ENCODE results near the gene WDR46. TPM values are rescaled to one million over a fixed set of nuclear protein-coding genes. Genes with fewer than 3 reads are reported as not detected.

WDR46 gene
- total and polyA plus RNA-seq, 10 of the 15 experiments (the other 5 are each of a cell fraction or from before 2014, with no cell fraction given): 10.1 to 147 (median 86.0) TPM

- H3K9me3 ChIP-seq (replicated peaks; ENCODE audit: control insufficient read depth, insufficient read depth, low read length): no peaks in the 10 kb centered on the region
- SMC1A ChIA-PET (ENCODE audit: uncharacterized antibody, unreplicated experiment): no interaction called here
- RAD21 ChIA-PET (ENCODE audit: unreplicated experiment): interaction anchor here (2.6 kb wide), 1 partner anchor 12 kb away, joined by 6 read pairs; no protein-coding TSS in a partner anchor
- intact Hi-C loops (cut with micrococcal nuclease; ENCODE audit: unreplicated experiment) (no loop called here), in situ Hi-C loops (cut with MboI) (no loop called here)
- H3K79me2 ChIP-seq (ENCODE audit: control insufficient read depth, insufficient read depth, low read length): no peaks in the 10 kb centered on the region
- no peak overlapping the region for H3K27ac ChIP-seq (ENCODE audit: control insufficient read depth, insufficient read depth)
- TF ChIP-seq IRF4 (IDR thresholded peaks at IDR 0.05; ENCODE audit: low read depth, low read length): no peak
- no peak for TF ChIP-seq ZNF687 (IDR thresholded peaks at IDR 0.05)
- no peak for TF ChIP-seq SIN3A (IDR thresholded peaks at IDR 0.05; ENCODE audit: low read depth, low read length)
- no peak for TF ChIP-seq STAT3 (IDR thresholded peaks at IDR 0.05; ENCODE audit: low read depth, low read length)
- no peak for TF ChIP-seq NR2C1 (IDR thresholded peaks at IDR 0.05)
- no peak for TF ChIP-seq ZSCAN29 (IDR thresholded peaks at IDR 0.05)
- TF ChIP-seq ZNF207 (IDR thresholded peaks at IDR 0.05; ENCODE audit: borderline replicate concordance): no peak
- TF ChIP-seq RAD51 (IDR thresholded peaks at IDR 0.05): no peak
- no peak for TF ChIP-seq MYB (IDR thresholded peaks at IDR 0.05; ENCODE audit: borderline replicate concordance, low read depth, low read length)
- no peak for TF ChIP-seq CBX3 (IDR thresholded peaks at IDR 0.05; ENCODE audit: borderline replicate concordance, low read depth)
- no peak for TF ChIP-seq MEF2A (IDR thresholded peaks at IDR 0.05; ENCODE audit: insufficient read depth, low read depth, low read length)
- no peak for TF ChIP-seq IKZF2 (IDR thresholded peaks at IDR 0.05)
- no peak for TF ChIP-seq ZNF24 (IDR thresholded peaks at IDR 0.05)
- TF ChIP-seq FOXM1 (IDR thresholded peaks at IDR 0.05; ENCODE audit: low read depth, low read length): no peak
- TF ChIP-seq ETV6 (conservative IDR thresholded peaks at IDR 0.05 in 1 of 2, IDR thresholded peaks at IDR 0.05 in 1 of 2; ENCODE audit: borderline replicate concordance in 1 of 2, low read depth in 1 of 2): no peak
- no peak overlapping the region for H3K9ac ChIP-seq (ENCODE audit: control insufficient read depth, insufficient read depth, low read length)
- H3K4me2 ChIP-seq (ENCODE audit: control insufficient read depth, insufficient read depth): no peak overlapping the region
- DNase-seq (ENCODE audit: low read depth, low spot score) (no peak), FAIRE-seq (no peak), ATAC-seq (no peak)
- no peaks in the 10 kb centered on the region for H3K4me1 ChIP-seq (ENCODE audit: control insufficient read depth, insufficient read depth, low read length)
- no peaks in the 10 kb centered on the region for H4K20me1 ChIP-seq (ENCODE audit: control insufficient read depth, insufficient read depth)
- BruUV-seq (replicated peaks): no TSS peak
- 61% methylated on average over 6 of the region's 6 CpGs for WGBS (ENCODE audit: insufficient coverage, insufficient replicate concordance, low lambda C conversion rate, missing lambda C conversion rate)
- peaks cover 2 to 3% of the 10 kb centered on the region in 2 experiments; a peak in 2 of 4 replicates for H3K27me3 ChIP-seq (replicated peaks in 1 of 2; ENCODE audit: control insufficient read depth in 2 of 2, insufficient read depth in 2 of 2, low read length in 1 of 2)
- H3K36me3 ChIP-seq (ENCODE audit: control insufficient read depth in 2 of 2, insufficient read depth in 2 of 2, low read length in 1 of 2): no peaks in the 10 kb centered on the region
- POLR2A ChIA-PET: interaction anchor here (0.7 kb wide), 1 partner anchor 131 kb away, joined by 4 read pairs; no protein-coding TSS in a partner anchor
- CTCF ChIA-PET: interaction anchor here (1.5 kb wide), 1 partner anchor 10 kb away, joined by 4 read pairs; no protein-coding TSS in a partner anchor
- H3K4me3 ChIP-seq: no peak overlapping the region
- no peak overlapping the region for H2AFZ ChIP-seq (ENCODE audit: control insufficient read depth, low read depth, low read length)
Observed at GRCh38 chr6:33236852-33237251, 52.2 kb downstream of the WDR46 start.

Measured in GM12878 (cell line).